GM12891 (cell line): ENCODE results near the gene COL25A1.

Experiments used
- POLR2A ChIP-seq: IDR thresholded peaks from 2 replicates; pipeline ENCODE4 v1.6.1; 2011; ENCODE audit warnings: low read depth, low read length, control low read depth
- SPI1 ChIP-seq: IDR thresholded peaks from 2 replicates; pipeline ENCODE4 v1.6.1; 2011; ENCODE audit warnings: low read depth, low read length, control low read depth

DNA sequence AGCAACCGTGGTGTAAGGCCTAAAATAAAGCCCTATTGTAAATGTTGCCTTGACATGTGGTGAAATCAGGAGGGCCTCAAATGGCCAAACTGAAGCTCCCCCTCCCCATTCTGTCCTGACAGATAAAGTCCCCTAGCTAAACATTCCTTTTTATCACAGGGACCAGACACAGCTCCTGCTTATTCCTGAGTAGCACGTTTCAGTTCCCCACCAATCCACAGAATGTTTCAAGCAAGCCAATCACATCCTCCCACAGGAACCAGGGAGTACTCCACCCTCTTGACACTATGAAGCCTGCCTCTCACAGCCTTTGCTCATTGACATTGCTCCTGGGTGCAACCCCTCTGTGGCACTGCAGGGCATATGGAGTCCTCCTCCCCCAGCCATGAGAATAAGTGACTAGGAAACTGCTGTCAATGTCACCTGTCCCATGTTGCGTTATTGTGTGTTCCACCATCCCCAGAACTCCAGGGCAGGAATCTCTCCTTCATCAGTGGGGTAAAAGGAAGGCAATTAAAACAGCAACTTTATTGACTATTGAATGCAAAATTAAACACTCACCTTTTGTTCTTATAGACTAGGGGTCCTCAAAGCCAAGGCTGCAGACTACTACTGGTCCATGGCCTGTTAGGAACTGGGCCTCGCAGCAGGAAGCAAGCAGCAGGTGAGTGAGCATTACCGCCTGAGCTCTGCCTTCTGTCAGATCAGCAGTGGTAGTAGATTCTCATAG, 128.1 kb downstream of the COL25A1 start:
- TF ChIP-seq POLR2A (no peak), SPI1 (no peak)
